ENCODE measurements around the gene IGSF5.

DNA sequence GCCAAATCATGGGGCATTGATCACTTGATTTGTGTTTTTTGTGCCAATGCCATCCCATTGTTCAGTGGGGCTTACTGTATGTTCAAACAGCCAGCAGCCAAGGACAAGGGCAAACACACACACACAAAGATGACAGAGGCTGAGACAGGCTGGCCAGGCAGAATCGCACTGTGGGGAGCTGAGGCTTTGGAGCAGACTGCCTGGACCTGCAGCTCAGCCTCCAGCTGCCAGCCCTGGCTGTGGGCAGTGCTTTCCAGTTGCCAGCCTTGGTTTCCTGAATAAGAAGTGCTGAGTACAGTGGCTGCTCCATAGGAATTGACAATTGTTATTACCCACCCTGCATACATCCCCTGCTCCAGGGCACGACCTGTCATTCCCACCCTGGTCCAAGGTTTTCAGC, 105.3 kb downstream of the IGSF5 start:
- TF ChIP-seq, protein P1, sequence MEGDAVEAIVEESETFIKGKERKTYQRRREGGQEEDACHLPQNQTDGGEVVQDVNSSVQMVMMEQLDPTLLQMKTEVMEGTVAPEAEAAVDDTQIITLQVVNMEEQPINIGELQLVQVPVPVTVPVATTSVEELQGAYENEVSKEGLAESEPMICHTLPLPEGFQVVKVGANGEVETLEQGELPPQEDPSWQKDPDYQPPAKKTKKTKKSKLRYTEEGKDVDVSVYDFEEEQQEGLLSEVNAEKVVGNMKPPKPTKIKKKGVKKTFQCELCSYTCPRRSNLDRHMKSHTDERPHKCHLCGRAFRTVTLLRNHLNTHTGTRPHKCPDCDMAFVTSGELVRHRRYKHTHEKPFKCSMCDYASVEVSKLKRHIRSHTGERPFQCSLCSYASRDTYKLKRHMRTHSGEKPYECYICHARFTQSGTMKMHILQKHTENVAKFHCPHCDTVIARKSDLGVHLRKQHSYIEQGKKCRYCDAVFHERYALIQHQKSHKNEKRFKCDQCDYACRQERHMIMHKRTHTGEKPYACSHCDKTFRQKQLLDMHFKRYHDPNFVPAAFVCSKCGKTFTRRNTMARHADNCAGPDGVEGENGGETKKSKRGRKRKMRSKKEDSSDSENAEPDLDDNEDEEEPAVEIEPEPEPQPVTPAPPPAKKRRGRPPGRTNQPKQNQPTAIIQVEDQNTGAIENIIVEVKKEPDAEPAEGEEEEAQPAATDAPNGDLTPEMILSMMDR (IDR thresholded peaks at IDR 0.05; ENCODE audit: low read depth, low read length, missing input control): no peak
- TF ChIP-seq YY1 (IDR thresholded peaks at IDR 0.05) (no peak), SP1 (IDR thresholded peaks at IDR 0.05) (no peak), EGR1 (IDR thresholded peaks at IDR 0.05; ENCODE audit: low read depth in 2 of 2) (no peak), RAD21 (IDR thresholded peaks at IDR 0.05) (no peak), TAF1 (conservative IDR thresholded peaks at IDR 0.05) (no peak), JUND (IDR thresholded peaks at IDR 0.05) (no peak)
- TF ChIP-seq, protein P2, sequence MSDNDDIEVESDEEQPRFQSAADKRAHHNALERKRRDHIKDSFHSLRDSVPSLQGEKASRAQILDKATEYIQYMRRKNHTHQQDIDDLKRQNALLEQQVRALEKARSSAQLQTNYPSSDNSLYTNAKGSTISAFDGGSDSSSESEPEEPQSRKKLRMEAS (IDR thresholded peaks at IDR 0.05): no peak
- TF ChIP-seq, protein P3, sequence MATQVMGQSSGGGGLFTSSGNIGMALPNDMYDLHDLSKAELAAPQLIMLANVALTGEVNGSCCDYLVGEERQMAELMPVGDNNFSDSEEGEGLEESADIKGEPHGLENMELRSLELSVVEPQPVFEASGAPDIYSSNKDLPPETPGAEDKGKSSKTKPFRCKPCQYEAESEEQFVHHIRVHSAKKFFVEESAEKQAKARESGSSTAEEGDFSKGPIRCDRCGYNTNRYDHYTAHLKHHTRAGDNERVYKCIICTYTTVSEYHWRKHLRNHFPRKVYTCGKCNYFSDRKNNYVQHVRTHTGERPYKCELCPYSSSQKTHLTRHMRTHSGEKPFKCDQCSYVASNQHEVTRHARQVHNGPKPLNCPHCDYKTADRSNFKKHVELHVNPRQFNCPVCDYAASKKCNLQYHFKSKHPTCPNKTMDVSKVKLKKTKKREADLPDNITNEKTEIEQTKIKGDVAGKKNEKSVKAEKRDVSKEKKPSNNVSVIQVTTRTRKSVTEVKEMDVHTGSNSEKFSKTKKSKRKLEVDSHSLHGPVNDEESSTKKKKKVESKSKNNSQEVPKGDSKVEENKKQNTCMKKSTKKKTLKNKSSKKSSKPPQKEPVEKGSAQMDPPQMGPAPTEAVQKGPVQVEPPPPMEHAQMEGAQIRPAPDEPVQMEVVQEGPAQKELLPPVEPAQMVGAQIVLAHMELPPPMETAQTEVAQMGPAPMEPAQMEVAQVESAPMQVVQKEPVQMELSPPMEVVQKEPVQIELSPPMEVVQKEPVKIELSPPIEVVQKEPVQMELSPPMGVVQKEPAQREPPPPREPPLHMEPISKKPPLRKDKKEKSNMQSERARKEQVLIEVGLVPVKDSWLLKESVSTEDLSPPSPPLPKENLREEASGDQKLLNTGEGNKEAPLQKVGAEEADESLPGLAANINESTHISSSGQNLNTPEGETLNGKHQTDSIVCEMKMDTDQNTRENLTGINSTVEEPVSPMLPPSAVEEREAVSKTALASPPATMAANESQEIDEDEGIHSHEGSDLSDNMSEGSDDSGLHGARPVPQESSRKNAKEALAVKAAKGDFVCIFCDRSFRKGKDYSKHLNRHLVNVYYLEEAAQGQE (IDR thresholded peaks at IDR 0.05): no peak
